ENCODE results near the gene CD300A. TPM values are rescaled to one million over a fixed set of nuclear protein-coding genes. Genes with fewer than 3 reads are reported as not detected.

CD300A gene
- total RNA-seq, 1 experiment from 2014 or later = not detected

DNA sequence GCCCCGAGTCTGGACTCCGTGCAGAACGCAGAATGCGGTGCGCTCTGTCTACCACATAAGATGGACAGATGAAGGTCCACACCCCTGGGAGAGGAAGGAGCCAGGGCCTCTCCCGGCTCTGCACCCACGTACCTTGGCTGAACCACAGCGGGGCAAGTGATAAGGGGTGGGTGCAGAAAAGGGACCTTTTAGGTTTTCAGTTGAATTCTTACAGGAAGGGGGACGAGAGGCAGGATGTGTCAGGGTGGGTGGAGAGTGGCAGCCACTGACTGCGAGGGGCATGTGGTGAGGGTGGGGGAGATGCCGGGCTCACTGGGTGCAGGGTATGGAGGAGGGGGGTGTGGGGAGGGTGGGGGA lies 372 bp downstream of the CD300A start:
- H3F3A ChIP-seq (ENCODE audit: low read length, unreplicated experiment) = no peaks in the 10 kb centered on the region
- peaks cover 12% of the 10 kb centered on the region; the same call in 1 of the 2 replicates for H3K27me3 ChIP-seq (ENCODE audit: low read length)
- H3K9me2 ChIP-seq (replicated peaks; ENCODE audit: low read length) = no peaks in the 10 kb centered on the region
- no peak for ATAC-seq
- no peaks in the 10 kb centered on the region for H4K20me1 ChIP-seq (ENCODE audit: low read length)
- ChIA-PET CTCF (no interaction called here), POLR2A (ENCODE audit: unreplicated experiment) (no interaction called here)
- no TSS peak for BruUV-seq (replicated peaks)
- no peak overlapping the region for H3K9ac ChIP-seq (ENCODE audit: low read length)
- H3K27ac ChIP-seq (ENCODE audit: low read length) = no peak overlapping the region
- TF ChIP-seq EZH2 (IDR thresholded peaks at IDR 0.05; ENCODE audit: low read length, unreplicated experiment) = no peak
- TF ChIP-seq, protein P1, sequence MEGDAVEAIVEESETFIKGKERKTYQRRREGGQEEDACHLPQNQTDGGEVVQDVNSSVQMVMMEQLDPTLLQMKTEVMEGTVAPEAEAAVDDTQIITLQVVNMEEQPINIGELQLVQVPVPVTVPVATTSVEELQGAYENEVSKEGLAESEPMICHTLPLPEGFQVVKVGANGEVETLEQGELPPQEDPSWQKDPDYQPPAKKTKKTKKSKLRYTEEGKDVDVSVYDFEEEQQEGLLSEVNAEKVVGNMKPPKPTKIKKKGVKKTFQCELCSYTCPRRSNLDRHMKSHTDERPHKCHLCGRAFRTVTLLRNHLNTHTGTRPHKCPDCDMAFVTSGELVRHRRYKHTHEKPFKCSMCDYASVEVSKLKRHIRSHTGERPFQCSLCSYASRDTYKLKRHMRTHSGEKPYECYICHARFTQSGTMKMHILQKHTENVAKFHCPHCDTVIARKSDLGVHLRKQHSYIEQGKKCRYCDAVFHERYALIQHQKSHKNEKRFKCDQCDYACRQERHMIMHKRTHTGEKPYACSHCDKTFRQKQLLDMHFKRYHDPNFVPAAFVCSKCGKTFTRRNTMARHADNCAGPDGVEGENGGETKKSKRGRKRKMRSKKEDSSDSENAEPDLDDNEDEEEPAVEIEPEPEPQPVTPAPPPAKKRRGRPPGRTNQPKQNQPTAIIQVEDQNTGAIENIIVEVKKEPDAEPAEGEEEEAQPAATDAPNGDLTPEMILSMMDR (conservative IDR thresholded peaks at IDR 0.05; ENCODE audit: low read depth, low read length) = no peak
- no peak for TF ChIP-seq EZH2phosphoT487 (IDR thresholded peaks at IDR 0.05; ENCODE audit: borderline replicate concordance, low read length)
- no peaks in the 10 kb centered on the region for H3K4me1 ChIP-seq (ENCODE audit: insufficient read depth, low read length)
- H3K36me3 ChIP-seq (ENCODE audit: low read depth, low read length) = no peaks in the 10 kb centered on the region
- no peak for DNase-seq
- H3K4me2 ChIP-seq (ENCODE audit: low read length) = no peak overlapping the region
- no peak overlapping the region for H3K4me3 ChIP-seq (ENCODE audit: low read length)
- no peaks in the 10 kb centered on the region for H3K9me3 ChIP-seq (ENCODE audit: low read length)
- intact Hi-C loops (cut with micrococcal nuclease) = no loop called here
- H3K79me2 ChIP-seq (ENCODE audit: low read length) = no peaks in the 10 kb centered on the region
- H2AFZ ChIP-seq (ENCODE audit: low read length) = no peak overlapping the region

DNA sequence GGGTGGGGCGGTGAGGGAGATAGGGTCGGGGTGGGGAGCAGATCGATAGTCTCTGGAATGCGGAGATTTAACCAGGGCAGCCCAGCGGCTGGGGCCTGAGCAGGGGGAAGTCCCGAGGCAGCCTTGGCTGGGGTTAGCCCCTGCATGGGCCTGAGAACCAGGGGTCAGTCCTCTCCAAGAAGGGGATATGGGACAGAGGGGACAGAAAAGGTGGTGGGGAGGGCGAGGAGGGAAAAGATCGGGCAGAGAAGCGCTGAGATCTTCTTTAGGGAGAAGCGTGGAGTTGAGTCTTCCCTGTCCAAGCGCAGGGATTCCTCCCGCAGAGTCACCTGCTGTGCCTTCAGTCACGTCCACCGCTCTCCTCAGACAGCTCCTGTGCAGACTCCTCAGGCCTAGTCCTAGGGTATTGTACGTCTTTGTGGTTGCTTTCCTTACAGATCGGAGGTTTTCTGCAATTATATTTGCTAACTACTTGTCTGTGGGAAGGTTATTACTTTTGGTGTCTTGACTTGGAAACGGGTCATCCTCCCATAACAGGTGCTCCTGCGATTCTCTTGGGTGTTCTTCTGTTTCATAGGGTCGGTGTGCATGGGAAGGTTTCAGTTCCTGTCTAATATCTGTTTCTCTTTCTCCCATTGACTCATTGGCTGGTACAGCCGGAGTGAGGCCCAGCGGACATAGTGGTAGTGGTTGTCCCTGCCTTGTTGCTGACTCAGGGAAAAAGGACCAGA lies 952 bp downstream of the CD300A start:
- CTCF ChIA-PET = no interaction called here
- Histone ChIP-seq H3F3A (ENCODE audit: low read length, unreplicated experiment) (no peaks in the 10 kb centered on the region), H3K79me2 (ENCODE audit: low read length) (no peaks in the 10 kb centered on the region), H3K9ac (ENCODE audit: low read length) (no peak overlapping the region), H3K27ac (ENCODE audit: low read length) (no peak overlapping the region), H3K4me3 (ENCODE audit: low read length) (no peak overlapping the region), H3K4me1 (ENCODE audit: insufficient read depth, low read length) (no peaks in the 10 kb centered on the region), H3K4me2 (ENCODE audit: low read length) (no peak overlapping the region), H2AFZ (ENCODE audit: low read length) (no peak overlapping the region), H4K20me1 (ENCODE audit: low read length) (no peaks in the 10 kb centered on the region), H3K36me3 (ENCODE audit: low read depth, low read length) (no peaks in the 10 kb centered on the region), H3K27me3 (ENCODE audit: low read length) (peaks cover 16% of the 10 kb centered on the region; the same call in 1 of the 2 replicates), H3K9me3 (ENCODE audit: low read length) (no peaks in the 10 kb centered on the region), H3K9me2 (replicated peaks; ENCODE audit: low read length) (no peaks in the 10 kb centered on the region)
- ATAC-seq (no peak), DNase-seq (no peak)
- POLR2A ChIA-PET (ENCODE audit: unreplicated experiment) = interaction anchor here (0.6 kb wide), 1 partner anchor 199 kb away, joined by 4 read pairs; no protein-coding TSS in a partner anchor
- intact Hi-C loops (cut with micrococcal nuclease) = no loop called here
- TF ChIP-seq EZH2phosphoT487 (IDR thresholded peaks at IDR 0.05; ENCODE audit: borderline replicate concordance, low read length) (no peak), EZH2 (IDR thresholded peaks at IDR 0.05; ENCODE audit: low read length, unreplicated experiment) (no peak)
- TF ChIP-seq, protein P1 (conservative IDR thresholded peaks at IDR 0.05; ENCODE audit: low read depth, low read length) = no peak
- no TSS peak for BruUV-seq (replicated peaks)

DNA sequence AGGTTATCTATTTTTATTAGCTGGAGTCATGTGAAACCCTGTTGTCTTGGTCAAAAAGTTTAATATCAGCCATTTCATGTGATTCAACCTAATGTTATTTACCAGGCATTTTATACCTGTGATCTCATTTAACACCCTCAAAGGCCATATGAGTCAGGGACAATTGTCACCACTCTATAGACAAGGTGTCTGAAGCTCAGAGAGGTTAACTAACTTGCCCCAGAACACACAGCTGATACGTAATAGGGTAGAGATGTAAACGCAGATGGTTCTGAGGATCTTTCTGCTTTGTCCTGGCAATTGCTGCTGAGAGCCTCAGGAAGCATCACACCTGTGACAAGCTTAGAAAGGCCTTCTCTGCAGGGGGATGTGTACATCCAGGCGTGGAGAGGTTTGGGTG lies 4.9 kb downstream of the CD300A start:
- Histone ChIP-seq H3F3A (ENCODE audit: low read length, unreplicated experiment) (no peaks in the 10 kb centered on the region), H2AFZ (ENCODE audit: low read length) (no peak overlapping the region), H3K9me2 (replicated peaks; ENCODE audit: low read length) (no peaks in the 10 kb centered on the region), H3K27ac (ENCODE audit: low read length) (no peak overlapping the region), H3K79me2 (ENCODE audit: low read length) (no peaks in the 10 kb centered on the region), H3K36me3 (ENCODE audit: low read depth, low read length) (no peaks in the 10 kb centered on the region), H3K9ac (ENCODE audit: low read length) (no peak overlapping the region), H3K4me2 (ENCODE audit: low read length) (no peak overlapping the region), H3K27me3 (ENCODE audit: low read length) (peaks cover 30% of the 10 kb centered on the region), H4K20me1 (ENCODE audit: low read length) (no peaks in the 10 kb centered on the region), H3K9me3 (ENCODE audit: low read length) (no peaks in the 10 kb centered on the region), H3K4me3 (ENCODE audit: low read length) (no peak overlapping the region), H3K4me1 (ENCODE audit: insufficient read depth, low read length) (no peaks in the 10 kb centered on the region)
- ChIA-PET POLR2A (ENCODE audit: unreplicated experiment) (no interaction called here), CTCF (no interaction called here)
- TF ChIP-seq, protein P1 (conservative IDR thresholded peaks at IDR 0.05; ENCODE audit: low read depth, low read length) = no peak
- TF ChIP-seq EZH2 (IDR thresholded peaks at IDR 0.05; ENCODE audit: low read length, unreplicated experiment) = no peak
- no peak for TF ChIP-seq EZH2phosphoT487 (IDR thresholded peaks at IDR 0.05; ENCODE audit: borderline replicate concordance, low read length)
- DNase-seq (no peak), ATAC-seq (no peak; the same call in 1 of the 2 replicates)
- intact Hi-C loops (cut with micrococcal nuclease) = no loop called here
- no TSS peak for BruUV-seq (replicated peaks)
